Measurements from ENCODE around the gene VAMP2. TPM values are rescaled to one million over a fixed set of nuclear protein-coding genes. Genes with fewer than 3 reads are reported as not detected.

VAMP2 gene
- total and polyA plus RNA-seq, 9 of the 15 experiments (the other 6 are each of a cell fraction or from before 2014, with no cell fraction given), result 2.3 to 31.8 (median 6.0) TPM

GRCh38 chr17:8152112-8152775 lies 10.5 kb downstream of the VAMP2 start, which contains the start of gene PER1 (continued):
- TF ChIP-seq RBFOX2 (IDR thresholded peaks at IDR 0.05; ENCODE audit: low read depth, low read length) (peak; percentile 82), HDAC1 (IDR thresholded peaks at IDR 0.05) (peak in 1 of 2 experiments; percentile 43; a peak in 1 of 4 replicates), BHLHE40 (IDR thresholded peaks at IDR 0.05; ENCODE audit: low read length) (peak; percentile 78), ZNF583 (CRISPR knock-in tag; IDR thresholded peaks at IDR 0.05) (no peak), CEBPB (tag; IDR thresholded peaks at IDR 0.05) (peak; percentile 98), POLR2AphosphoS5 (IDR thresholded peaks at IDR 0.05; ENCODE audit: control insufficient read depth, insufficient read depth, low read depth, low read length) (peak; percentile 46; the same call in 1 of the 2 replicates), NFYB (IDR thresholded peaks at IDR 0.05; ENCODE audit: extremely low read depth, insufficient read length) (peak; percentile 83), E2F6 (IDR thresholded peaks at IDR 0.05; ENCODE audit: borderline replicate concordance in 1 of 2, extremely low read depth in 1 of 2, insufficient read depth in 1 of 2, insufficient read length in 1 of 2, low read depth in 1 of 2, low read length in 1 of 2, poor library complexity in 1 of 2, severe bottlenecking in 1 of 2) (peak; percentile 59 to 77), ZNF197 (CRISPR knock-in tag; IDR thresholded peaks at IDR 0.05; ENCODE audit: low read depth) (no peak), SUPT5H (IDR thresholded peaks at IDR 0.05) (0 out of 2 replicates have a peak, but pooled peaks have one; percentile 53), ZNF232 (CRISPR knock-in tag; IDR thresholded peaks at IDR 0.05) (peak; percentile 56; the same call in 1 of the 2 replicates), RAD51 (IDR thresholded peaks at IDR 0.05; ENCODE audit: borderline replicate concordance, low read depth) (peak; percentile 32; the same call in 1 of the 2 replicates)
- TF ChIP-seq, protein P1, sequence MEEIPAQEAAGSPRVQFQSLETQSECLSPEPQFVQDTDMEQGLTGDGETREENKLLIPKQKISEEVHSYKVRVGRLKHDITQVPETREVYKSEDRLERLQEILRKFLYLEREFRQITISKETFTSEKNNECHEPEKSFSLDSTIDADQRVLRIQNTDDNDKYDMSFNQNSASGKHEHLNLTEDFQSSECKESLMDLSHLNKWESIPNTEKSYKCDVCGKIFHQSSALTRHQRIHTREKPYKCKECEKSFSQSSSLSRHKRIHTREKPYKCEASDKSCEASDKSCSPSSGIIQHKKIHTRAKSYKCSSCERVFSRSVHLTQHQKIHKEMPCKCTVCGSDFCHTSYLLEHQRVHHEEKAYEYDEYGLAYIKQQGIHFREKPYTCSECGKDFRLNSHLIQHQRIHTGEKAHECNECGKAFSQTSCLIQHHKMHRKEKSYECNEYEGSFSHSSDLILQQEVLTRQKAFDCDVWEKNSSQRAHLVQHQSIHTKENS (CRISPR knock-in tag; IDR thresholded peaks at IDR 0.05), result no peak
- TF ChIP-seq, protein P2, sequence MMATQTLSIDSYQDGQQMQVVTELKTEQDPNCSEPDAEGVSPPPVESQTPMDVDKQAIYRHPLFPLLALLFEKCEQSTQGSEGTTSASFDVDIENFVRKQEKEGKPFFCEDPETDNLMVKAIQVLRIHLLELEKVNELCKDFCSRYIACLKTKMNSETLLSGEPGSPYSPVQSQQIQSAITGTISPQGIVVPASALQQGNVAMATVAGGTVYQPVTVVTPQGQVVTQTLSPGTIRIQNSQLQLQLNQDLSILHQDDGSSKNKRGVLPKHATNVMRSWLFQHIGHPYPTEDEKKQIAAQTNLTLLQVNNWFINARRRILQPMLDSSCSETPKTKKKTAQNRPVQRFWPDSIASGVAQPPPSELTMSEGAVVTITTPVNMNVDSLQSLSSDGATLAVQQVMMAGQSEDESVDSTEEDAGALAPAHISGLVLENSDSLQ (IDR thresholded peaks at IDR 0.05), result 0 out of 2 replicates have a peak, but pooled peaks have one; percentile 9
- TF ChIP-seq, protein P3, sequence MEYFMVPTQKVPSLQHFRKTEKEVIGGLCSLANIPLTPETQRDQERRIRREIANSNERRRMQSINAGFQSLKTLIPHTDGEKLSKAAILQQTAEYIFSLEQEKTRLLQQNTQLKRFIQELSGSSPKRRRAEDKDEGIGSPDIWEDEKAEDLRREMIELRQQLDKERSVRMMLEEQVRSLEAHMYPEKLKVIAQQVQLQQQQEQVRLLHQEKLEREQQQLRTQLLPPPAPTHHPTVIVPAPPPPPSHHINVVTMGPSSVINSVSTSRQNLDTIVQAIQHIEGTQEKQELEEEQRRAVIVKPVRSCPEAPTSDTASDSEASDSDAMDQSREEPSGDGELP (CRISPR knock-in tag; IDR thresholded peaks at IDR 0.05; ENCODE audit: borderline replicate concordance), result peak; percentile 34; the same call in 1 of the 2 replicates
